H1 (cell line): Measurements from ENCODE around the gene COL4A1. TPM values are rescaled to one million over a fixed set of nuclear protein-coding genes. Genes with fewer than 3 reads are reported as not detected.

Experiments used
- CTCF ChIA-PET: fragments of 300-600 bp; sonication (Branson Sonifier 250); formaldehyde crosslinking; loops from one replicate; lab custom pipeline; 2021; ENCODE audit not compliant: partially characterized antibody; lab: Charles Lee
- POLR2A ChIA-PET: fragments of 300-600 bp; sonication (Branson Sonifier 250); formaldehyde crosslinking; loops from one replicate; lab custom pipeline; 2021; ENCODE audit warnings: inconsistent platforms; ENCODE audit not compliant: partially characterized antibody; lab: Charles Lee
- DNase-seq, 2 experiments: peaks; one replicate each; pipeline versions ENCODE4 v3.0.0 to v3.0.0-alpha.2; 2010 to 2022; ENCODE audit warnings: low spot score in 2 of 2, low read depth in 1 of 2, mixed read lengths in 1 of 2
- FAIRE-seq: peaks from 2 replicates; lab custom pipeline; 2011; peaks lifted over from hg19 to GRCh38; lab: Jason Lieb, UNC
- H2AFZ ChIP-seq: 2 replicates; pipeline ENCODE4 v1.8.1; 2012; ENCODE audit warnings: low read length, inconsistent platforms
- H2AK5ac ChIP-seq: 2 replicates; pipeline ENCODE4 v1.6.1; 2013; ENCODE audit warnings: low read depth, low read length
- H2BK120ac ChIP-seq: replicated peaks from 2 replicates; pipeline ENCODE3; 2013; ENCODE audit warnings: low read depth, low read length, inconsistent platforms
- H2BK12ac ChIP-seq: 2 replicates; pipeline ENCODE4 v1.6.1; 2013; ENCODE audit warnings: low read depth, low read length
- H2BK15ac ChIP-seq: 2 replicates; pipeline ENCODE4 v1.6.1; 2013; ENCODE audit warnings: low read length
- H2BK20ac ChIP-seq: 2 replicates; pipeline ENCODE4 v1.6.1; 2013; ENCODE audit warnings: low read length
- H2BK5ac ChIP-seq: 2 replicates; pipeline ENCODE4 v1.6.1; 2013; ENCODE audit warnings: low read depth, low read length
- H3K14ac ChIP-seq: 2 replicates; pipeline ENCODE4 v1.6.1; 2013; ENCODE audit warnings: inconsistent platforms; ENCODE audit not compliant: insufficient read length
- H3K18ac ChIP-seq: 2 replicates; pipeline ENCODE4 v1.6.1; 2013; ENCODE audit warnings: low read length; ENCODE audit errors: extremely low read depth
- H3K23ac ChIP-seq: 2 replicates; pipeline ENCODE4 v1.6.1; 2013; ENCODE audit warnings: inconsistent platforms; ENCODE audit not compliant: insufficient read length
- H3K23me2 ChIP-seq: 2 replicates; pipeline ENCODE4 v1.6.1; 2013; ENCODE audit warnings: low read depth, low read length
- H3K27ac ChIP-seq: 2 replicates; pipeline ENCODE4 v1.6.1; 2011; ENCODE audit warnings: low read depth, low read length, inconsistent platforms
- H3K27me3 ChIP-seq, 4 experiments: replicated peaks in 1 of 4; 1 replicate in 1 of 4; 2 replicates in 3 of 4; pipeline versions ENCODE4 v1.6.1 to v1.8.1; 2011 to 2013; ENCODE audit warnings: low read length in 3 of 4, mild to moderate bottlenecking in 3 of 4, inconsistent platforms in 2 of 4, mixed read lengths in 2 of 4, moderate library complexity in 1 of 4; ENCODE audit not compliant: control insufficient read depth in 3 of 4, insufficient read depth in 3 of 4; ENCODE audit errors: extremely low read depth in 1 of 4
- H3K36me3 ChIP-seq, 4 experiments: 2 replicates each; pipeline versions ENCODE4 v1.6.1 to v1.8.1; 2011 to 2013; ENCODE audit warnings: mild to moderate bottlenecking in 4 of 4, low read length in 3 of 4, moderate library complexity in 2 of 4, control low read depth in 1 of 4, inconsistent platforms in 1 of 4; ENCODE audit not compliant: insufficient read depth in 4 of 4, control insufficient read depth in 2 of 4
- H3K4ac ChIP-seq: replicated peaks from 2 replicates; pipeline ENCODE3; 2013; ENCODE audit warnings: low read length, low read depth, mixed read lengths, inconsistent platforms; ENCODE audit not compliant: insufficient read length
- H3K4me1 ChIP-seq, 4 experiments: replicated peaks in 1 of 4; 1 replicate in 1 of 4; 2 replicates in 3 of 4; pipeline versions ENCODE4 v1.6.1 to v1.8.1; 2011 to 2013; ENCODE audit warnings: low read length in 3 of 4, inconsistent platforms in 2 of 4, mixed read lengths in 1 of 4; ENCODE audit not compliant: insufficient read depth in 4 of 4, control insufficient read depth in 3 of 4
- H3K4me2 ChIP-seq, 2 experiments: 2 replicates each; pipeline versions ENCODE4 v1.6.1 to v1.8.1; 2011 to 2013; ENCODE audit warnings: low read depth in 2 of 2, low read length in 2 of 2, control low read depth in 1 of 2, inconsistent platforms in 1 of 2, mild to moderate bottlenecking in 1 of 2; ENCODE audit not compliant: insufficient read depth in 1 of 2
- H3K4me3 ChIP-seq, 4 experiments: fragments of 200-600, 300-600 bp in 1 of 4; sonication (generic), shearing (Covaris generic), sonication (Bioruptor Twin) in 1 of 4; 2 replicates each; pipeline versions ENCODE4 v1.5.1 to v1.8.1; 2011 to 2016; ENCODE audit warnings: low read length in 4 of 4, low read depth in 3 of 4, control low read depth in 2 of 4, inconsistent platforms in 2 of 4, mild to moderate bottlenecking in 2 of 4, mixed read lengths in 1 of 4, moderate library complexity in 1 of 4; ENCODE audit not compliant: insufficient read depth in 2 of 4; ENCODE audit errors: extremely low read depth in 1 of 4
- H3K56ac ChIP-seq: replicated peaks from 2 replicates; pipeline ENCODE3; 2013; ENCODE audit warnings: low read depth, mild to moderate bottlenecking, mixed read lengths, low read length, inconsistent platforms; ENCODE audit not compliant: insufficient read length
- H3K79me1 ChIP-seq: 2 replicates; pipeline ENCODE4 v1.6.1; 2013; ENCODE audit warnings: low read depth, low read length, control low read depth
- H3K79me2 ChIP-seq, 2 experiments: 2 replicates each; pipeline versions ENCODE4 v1.6.1 to v1.8.1; 2012 to 2013; ENCODE audit warnings: low read length in 2 of 2, mild to moderate bottlenecking in 2 of 2, inconsistent platforms in 1 of 2; ENCODE audit not compliant: insufficient read depth in 2 of 2, control insufficient read depth in 1 of 2
- H3K9ac ChIP-seq, 4 experiments: replicated peaks in 1 of 4; 1 replicate in 1 of 4; 2 replicates in 3 of 4; pipeline versions ENCODE4 v1.6.1 to v1.8.1; 2011 to 2013; ENCODE audit warnings: low read depth in 3 of 4, low read length in 3 of 4, control low read depth in 2 of 4, mild to moderate bottlenecking in 2 of 4, moderate library complexity in 2 of 4, inconsistent platforms in 1 of 4; ENCODE audit errors: extremely low read depth in 1 of 4
- H3K9me3 ChIP-seq, 2 experiments: 2 replicates each; pipeline versions ENCODE4 v1.6.1 to v1.8.1; 2012 to 2013; ENCODE audit warnings: mild to moderate bottlenecking in 2 of 2, moderate library complexity in 2 of 2, control low read depth in 1 of 2, inconsistent platforms in 1 of 2, low read depth in 1 of 2, low read length in 1 of 2, mixed read lengths in 1 of 2; ENCODE audit not compliant: insufficient read depth in 2 of 2
- H4K20me1 ChIP-seq, 2 experiments: replicated peaks in 1 of 2; 2 replicates each; pipeline versions ENCODE3 to v1.8.1; 2011 to 2013; ENCODE audit warnings: inconsistent platforms in 2 of 2, low read length in 2 of 2, mild to moderate bottlenecking in 1 of 2; ENCODE audit not compliant: insufficient read depth in 2 of 2, control insufficient read depth in 1 of 2
- H4K5ac ChIP-seq: 2 replicates; pipeline ENCODE4 v1.6.1; 2013; ENCODE audit warnings: low read length, low read depth, mixed read lengths, inconsistent platforms; ENCODE audit not compliant: insufficient read length
- H4K8ac ChIP-seq: 2 replicates; pipeline ENCODE4 v1.8.0; 2013; ENCODE audit warnings: mild to moderate bottlenecking, moderate library complexity, low read length, inconsistent platforms; ENCODE audit not compliant: insufficient read depth; ENCODE audit errors: extremely low read depth
- H4K91ac ChIP-seq: replicated peaks from 2 replicates; pipeline ENCODE3; 2013; ENCODE audit warnings: low read length, mixed read lengths, inconsistent platforms; ENCODE audit not compliant: insufficient read length
- CBX8 ChIP-seq: fragments of 300-800, 300-1000 bp; sonication (generic); IDR thresholded peaks from 2 replicates; pipeline ENCODE4 v1.7.1; 2016; ENCODE audit warnings: low read depth, low read length, borderline replicate concordance
- CEBPB ChIP-seq: IDR thresholded peaks from 2 replicates; pipeline ENCODE4 v1.6.1; 2012; ENCODE audit warnings: low read depth, low read length
- CHD2 ChIP-seq: IDR thresholded peaks from 2 replicates; pipeline ENCODE4 v1.6.1; 2012; ENCODE audit warnings: low read length, improper control_type of control experiment
- CTBP2 ChIP-seq: IDR thresholded peaks from 2 replicates; pipeline ENCODE4 v1.7.0; 2011; ENCODE audit warnings: borderline replicate concordance, mild to moderate bottlenecking, moderate library complexity, mixed read lengths, low read length; ENCODE audit not compliant: insufficient read depth, insufficient read length
- EGR1 ChIP-seq: IDR thresholded peaks from 2 replicates; pipeline ENCODE4 v1.6.1; 2011; ENCODE audit warnings: low read depth, low read length, borderline replicate concordance
- EZH2 ChIP-seq: fragments of 200-600 bp; sonication (generic); IDR thresholded peaks from 2 replicates; pipeline ENCODE4 v1.7.1; 2012; ENCODE audit warnings: low read depth, mild to moderate bottlenecking, moderate library complexity, low read length, inconsistent platforms; ENCODE audit not compliant: severe bottlenecking
- NANOG ChIP-seq: IDR thresholded peaks from 2 replicates; pipeline ENCODE4 v1.6.1; 2011; ENCODE audit warnings: low read length, low read depth, mild to moderate bottlenecking, inconsistent platforms; ENCODE audit not compliant: insufficient read depth, poor library complexity, severe bottlenecking
- PHF8 ChIP-seq: fragments of 200-600 bp; sonication (generic); conservative IDR thresholded peaks from 2 replicates; pipeline ENCODE4 v1.7.1; 2012; ENCODE audit warnings: low read depth, mild to moderate bottlenecking, inconsistent platforms, low read length, moderate library complexity
- POLR2A ChIP-seq, 2 experiments: IDR thresholded peaks; 1 replicate in 1 of 2; 2 replicates in 1 of 2; pipeline ENCODE4 v1.6.1; 2011; ENCODE audit warnings: low read depth in 2 of 2, low read length in 2 of 2, mild to moderate bottlenecking in 2 of 2; ENCODE audit errors: control extremely low read depth in 1 of 2
- POU5F1 ChIP-seq: IDR thresholded peaks from 2 replicates; pipeline ENCODE4 v1.6.1; 2011; ENCODE audit warnings: low read depth, mild to moderate bottlenecking, low read length, moderate library complexity
- RFX5 ChIP-seq: IDR thresholded peaks from 2 replicates; pipeline ENCODE4 v1.6.1; 2011; ENCODE audit warnings: low read depth, low read length, improper control_type of control experiment, borderline replicate concordance
- SIN3A ChIP-seq, 2 experiments: IDR thresholded peaks in 1 of 2; conservative IDR thresholded peaks in 1 of 2; 2 replicates each; pipeline ENCODE4 v1.6.1; 2011 to 2012; ENCODE audit warnings: low read length in 2 of 2, improper control_type of control experiment in 1 of 2, low read depth in 1 of 2, mild to moderate bottlenecking in 1 of 2
- SRF ChIP-seq: IDR thresholded peaks from 2 replicates; pipeline ENCODE4 v1.6.1; 2011; ENCODE audit warnings: mild to moderate bottlenecking, low read depth, low read length, moderate library complexity
- TEAD4 ChIP-seq: IDR thresholded peaks from 2 replicates; pipeline ENCODE4 v1.6.1; 2012; ENCODE audit warnings: low read depth, low read length, inconsistent platforms, mixed read lengths
- WGBS, 2 experiments: shearing (Covaris generic) in 1 of 2; methylation state at CpG; one replicate each; pipeline versions ENCODE4 v1.1.6 to v1.1.7; 2013 to 2015; ENCODE audit warnings: low lambda C conversion rate in 2 of 2, mixed read lengths in 2 of 2, inconsistent platforms in 1 of 2, low coverage in 1 of 2, missing lambda C conversion rate in 1 of 2; ENCODE audit not compliant: insufficient replicate concordance in 2 of 2, insufficient coverage in 1 of 2, insufficient read length in 1 of 2; ENCODE audit errors: extremely low coverage in 1 of 2, missing lambda C conversion rate in 1 of 2; 5-methylcytosine and 5-hydroxymethylcytosine counted together
- polyA plus RNA-seq, 7 experiments: library from polyadenylated mRNA; depleted of rRNA in 3 of 7; stranded (reverse) in 5 of 7; unstranded in 2 of 7; fragments of >200 nt in 5 of 7; fragments of 200-250 nt in 2 of 7; gene quantifications; 1 replicate in 5 of 7; 2 replicates in 1 of 7; 4 replicates in 1 of 7; pipeline versions ENCODE4 v1.2.1 to v1.2.3, GENCODE V29; 2011 to 2013; ENCODE audit warnings: missing spikeins in 2 of 7, mixed read lengths in 2 of 7
- total RNA-seq: library from RNA; stranded (reverse); fragmentation: NEBNext Ultra II Directional; extraction: Animal tissue kit (Norgen Biotek cat#: 25700); gene quantifications from 2 replicates; pipeline ENCODE4 v1.2.1, GENCODE V29; 2021

The COL4A1 gene
- total and polyA plus RNA-seq, 2 of the 8 experiments (the other 6 are each of a cell fraction or from before 2014, with no cell fraction given), result 30.7 to 82.0 TPM

DNA sequence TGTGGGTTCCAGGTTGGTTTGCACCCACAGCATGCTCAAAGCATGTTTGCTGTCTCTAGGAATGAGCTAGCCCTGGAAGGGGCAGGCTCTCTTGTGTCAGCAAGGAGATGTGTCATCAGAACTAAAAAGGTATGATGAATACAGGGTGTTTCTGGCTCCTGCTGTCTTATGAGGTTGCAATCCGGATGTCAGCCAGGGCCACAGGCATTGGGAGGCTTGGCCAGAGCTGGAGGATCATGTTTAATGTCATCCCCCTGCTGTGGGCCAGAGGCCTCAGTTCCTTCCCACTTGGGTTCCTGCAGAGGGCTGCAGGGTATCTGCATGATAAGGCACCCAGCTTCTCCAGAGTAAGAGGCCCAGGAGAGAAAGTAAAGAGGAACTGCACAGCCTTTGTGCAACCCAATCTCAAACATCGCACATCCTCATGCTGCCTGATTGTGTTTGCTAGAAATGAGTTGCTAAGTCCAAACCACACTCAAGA, 193.6 kb downstream of the COL4A1 start:
- Histone ChIP-seq H3K9ac (no peak overlapping the region), H3K27ac (no peak overlapping the region), H3K79me1 (no peaks in the 10 kb centered on the region), H2AFZ (no peak overlapping the region), H3K18ac (no peak overlapping the region), H2BK15ac (no peak overlapping the region; the same call in 1 of the 2 replicates), H4K91ac (no peak overlapping the region), H3K9me3 (no peaks in the 10 kb centered on the region), H4K8ac (no peak overlapping the region), H3K23ac (no peak overlapping the region), H2BK120ac (no peak overlapping the region), H4K5ac (no peak overlapping the region), H3K4me3 (no peak overlapping the region), H2BK5ac (no peak overlapping the region), H2AK5ac (no peak overlapping the region), H2BK12ac (no peak overlapping the region), H3K4me1 (peaks cover 2 to 13% (median 7%) of the 10 kb centered on the region in 4 experiments; a peak in 5 of 7 replicates), H3K27me3 (peaks cover 0 to 7% (median 2%) of the 10 kb centered on the region in 4 experiments; a peak in 3 of 7 replicates), H3K14ac (no peak overlapping the region), H3K23me2 (peaks cover 3% of the 10 kb centered on the region; the same call in 1 of the 2 replicates), H3K4me2 (no peak overlapping the region), H3K79me2 (no peaks in the 10 kb centered on the region), H3K56ac (no peak overlapping the region), H2BK20ac (no peak overlapping the region), H3K36me3 (no peaks in the 10 kb centered on the region), H3K4ac (no peak overlapping the region), H4K20me1 (peaks cover 0 to 4% of the 10 kb centered on the region in 2 experiments)
- ChIA-PET CTCF (interaction anchor here (0.5 to 3.6 kb wide), 15 partner anchors 10 to 329 kb away, joined by 3 to 20 read pairs (median 5); no protein-coding TSS in a partner anchor), POLR2A (no interaction called here)
- FAIRE-seq (no peak), DNase-seq (no peak)
- TF ChIP-seq CEBPB (no peak), POU5F1 (no peak), EZH2 (no peak), NANOG (no peak), CTBP2 (no peak), CHD2 (no peak), SIN3A (conservative IDR thresholded peaks at IDR 0.05 in 1 of 2, IDR thresholded peaks at IDR 0.05 in 1 of 2; ENCODE audit: low read depth in 1 of 2, low read length in 2 of 2) (no peak), TEAD4 (no peak), CBX8 (no peak), PHF8 (no peak), RFX5 (no peak), SRF (no peak), EGR1 (no peak), POLR2A (IDR thresholded peaks at IDR 0.05; ENCODE audit: control extremely low read depth in 1 of 2, low read depth in 2 of 2, low read length in 2 of 2) (no peak)
- WGBS, 2 experiments, result 77% methylated on average over 2 of the region's 2 CpGs; no CpG with 5 or more reads in 1 of the 2 experiments
